ENCODE results near the gene ZFPL1. TPM values are rescaled to one million over a fixed set of nuclear protein-coding genes. Genes with fewer than 3 reads are reported as not detected.

Gene ZFPL1
- total RNA-seq, 4 donors from 2014 or later: 24.0 to 52.2 (median 32.2) TPM

- Histone ChIP-seq H3K36me3 (no peaks in the 10 kb centered on the region), H3K4me3 (no peak overlapping the region), H3K27ac (no peak overlapping the region), H3K4me1 (no peaks in the 10 kb centered on the region), H3K9me3 (no peaks in the 10 kb centered on the region), H3K27me3 (no peaks in the 10 kb centered on the region)
- no peak for TF ChIP-seq CTCF (IDR thresholded peaks at IDR 0.05)
- no peak for TF ChIP-seq POLR2A (IDR thresholded peaks at IDR 0.05)
- intact Hi-C loops (cut with DNase I): no loop called here
- 63 to 80% methylated on average over 2 of the region's 4 CpGs for WGBS, 2 donors
- DNase-seq: no peak
Measured at GRCh38 chr11:65066805-65067291, 17.2 kb upstream of the ZFPL1 start.

- no peak for DNase-seq
- Histone ChIP-seq H3K9me3 (no peaks in the 10 kb centered on the region), H3K27ac (no peak overlapping the region), H3K36me3 (no peaks in the 10 kb centered on the region), H3K4me3 (no peak overlapping the region), H3K27me3 (no peaks in the 10 kb centered on the region), H3K4me1 (no peaks in the 10 kb centered on the region)
- intact Hi-C loops (cut with DNase I): no loop called here
- WGBS, 2 donors: 89 to 100% methylated on average over 1 to 3 of the region's 10 CpGs
- no peak for TF ChIP-seq POLR2A (IDR thresholded peaks at IDR 0.05)
- no peak for TF ChIP-seq CTCF (IDR thresholded peaks at IDR 0.05)
Measured at GRCh38 chr11:65067446-65067845, 16.6 kb upstream of the ZFPL1 start.

GRCh38 chr11:65069217-65069616 lies 14.8 kb upstream of the ZFPL1 start:
- Histone ChIP-seq H3K27ac (no peak overlapping the region), H3K4me1 (no peaks in the 10 kb centered on the region), H3K27me3 (no peaks in the 10 kb centered on the region), H3K36me3 (no peaks in the 10 kb centered on the region), H3K9me3 (no peaks in the 10 kb centered on the region), H3K4me3 (no peak overlapping the region)
- DNase-seq: no peak
- 33 to 59% methylated on average over 5 to 9 of the region's 9 CpGs for WGBS, 2 donors
- intact Hi-C loops (cut with DNase I): no loop called here
- TF ChIP-seq POLR2A (IDR thresholded peaks at IDR 0.05) (no peak), CTCF (IDR thresholded peaks at IDR 0.05) (no peak)

GRCh38 chr11:65071907-65072630 lies 12.0 kb upstream of the ZFPL1 start:
- H3K4me1 ChIP-seq: no peaks in the 10 kb centered on the region
- no peaks in the 10 kb centered on the region for H3K27me3 ChIP-seq
- H3K27ac ChIP-seq: no peak overlapping the region
- intact Hi-C loops (cut with DNase I): no loop called here
- no peaks in the 10 kb centered on the region for H3K9me3 ChIP-seq
- WGBS, 2 donors: 53 to 74% methylated on average over 4 of the region's 4 CpGs
- no peak for TF ChIP-seq POLR2A (IDR thresholded peaks at IDR 0.05)
- no peak for TF ChIP-seq CTCF (IDR thresholded peaks at IDR 0.05)
- DNase-seq: no peak
- no peaks in the 10 kb centered on the region for H3K36me3 ChIP-seq
- H3K4me3 ChIP-seq: no peak overlapping the region

GRCh38 chr11:65072631-65072966 lies 11.4 kb upstream of the ZFPL1 start:
- 22 to 64% methylated on average over 1 of the region's 1 CpG for WGBS, 2 donors
- Histone ChIP-seq H3K27ac (no peak overlapping the region), H3K36me3 (no peaks in the 10 kb centered on the region), H3K9me3 (no peaks in the 10 kb centered on the region), H3K4me3 (no peak overlapping the region), H3K27me3 (no peaks in the 10 kb centered on the region), H3K4me1 (no peaks in the 10 kb centered on the region)
- TF ChIP-seq CTCF (IDR thresholded peaks at IDR 0.05): no peak
- TF ChIP-seq POLR2A (IDR thresholded peaks at IDR 0.05): no peak
- intact Hi-C loops (cut with DNase I): no loop called here
- no peak for DNase-seq
